ENCODE measurements around the gene NIM1K.

The NIM1K gene

GRCh38 chr5:43150075-43150474, 42.0 kb upstream of the NIM1K start:
- no peak for TF ChIP-seq CTCF (IDR thresholded peaks at IDR 0.05)
- peaks cover 0 to 27% (median 6%) of the 10 kb centered on the region in 4 donors for H3K4me1 ChIP-seq
- H3K36me3 ChIP-seq = peaks cover 0 to 15% (median 7%) of the 10 kb centered on the region in 3 donors
- no peaks in the 10 kb centered on the region for H3K9me3 ChIP-seq
- intact Hi-C loops (cut with DNase I; ENCODE audit: low total_unique reads) = no loop called here
- DNase-seq = no peak
- H3K4me3 ChIP-seq = no peak overlapping the region
- no peaks in the 10 kb centered on the region for H3K27me3 ChIP-seq
- no peak overlapping the region for H3K27ac ChIP-seq

GRCh38 chr5:43150748-43151147, 41.3 kb upstream of the NIM1K start:
- no peak for TF ChIP-seq CTCF (IDR thresholded peaks at IDR 0.05)
- Histone ChIP-seq H3K4me3 (no peak overlapping the region), H3K27me3 (no peaks in the 10 kb centered on the region), H3K27ac (no peak overlapping the region), H3K36me3 (peaks cover 0 to 15% (median 5%) of the 10 kb centered on the region in 3 donors), H3K4me1 (peaks cover 0 to 34% (median 9%) of the 10 kb centered on the region in 4 donors), H3K9me3 (no peaks in the 10 kb centered on the region)
- intact Hi-C loops (cut with DNase I; ENCODE audit: low total_unique reads) = no loop called here
- no peak for DNase-seq

- Histone ChIP-seq H3K4me1 (peaks cover 0 to 45% (median 13%) of the 10 kb centered on the region in 4 donors), H3K4me3 (no peak overlapping the region), H3K27me3 (no peaks in the 10 kb centered on the region), H3K36me3 (peaks cover 0 to 4% (median 0%) of the 10 kb centered on the region in 3 donors), H3K9me3 (no peaks in the 10 kb centered on the region), H3K27ac (no peak overlapping the region)
- intact Hi-C loops (cut with DNase I; ENCODE audit: low total_unique reads) = no loop called here
- DNase-seq = no peak
- TF ChIP-seq CTCF (IDR thresholded peaks at IDR 0.05) = no peak
Measured at GRCh38 chr5:43152946-43153345, 39.1 kb upstream of the NIM1K start.

GRCh38 chr5:43154469-43154868, 37.6 kb upstream of the NIM1K start:
- no peak for TF ChIP-seq CTCF (IDR thresholded peaks at IDR 0.05)
- Histone ChIP-seq H3K27ac (no peak overlapping the region), H3K4me1 (peaks cover 0 to 45% (median 13%) of the 10 kb centered on the region in 4 donors), H3K4me3 (no peak overlapping the region), H3K9me3 (no peaks in the 10 kb centered on the region), H3K36me3 (peaks cover 0 to 4% (median 0%) of the 10 kb centered on the region in 3 donors), H3K27me3 (no peaks in the 10 kb centered on the region)
- intact Hi-C loops (cut with DNase I; ENCODE audit: low total_unique reads) = no loop called here
- no peak for DNase-seq

GRCh38 chr5:43155394-43156096, 36.5 kb upstream of the NIM1K start:
- peaks cover 0 to under 1% (median 0%) of the 10 kb centered on the region in 3 donors for H3K36me3 ChIP-seq
- TF ChIP-seq CTCF (IDR thresholded peaks at IDR 0.05) = no peak
- H3K9me3 ChIP-seq = no peaks in the 10 kb centered on the region
- no peak for DNase-seq
- peaks cover 0 to 45% (median 13%) of the 10 kb centered on the region in 4 donors for H3K4me1 ChIP-seq
- intact Hi-C loops (cut with DNase I; ENCODE audit: low total_unique reads) = loop anchor here (5.0 kb wide), 1 partner anchor 1732 kb away; no protein-coding TSS in a partner anchor
- H3K4me3 ChIP-seq = no peak overlapping the region
- no peak overlapping the region for H3K27ac ChIP-seq
- H3K27me3 ChIP-seq = no peaks in the 10 kb centered on the region
